Liver (tissue), 9 donors: ENCODE results near the gene GPR132. TPM values are rescaled to one million over a fixed set of nuclear protein-coding genes. Genes with fewer than 3 reads are reported as not detected.

Source experiments
- DNase-seq: peaks from one replicate; pipeline ENCODE4 v3.0.0-alpha.2; 2017; ENCODE audit warnings: low spot score
- H3K27ac ChIP-seq, 2 donors: one replicate each; pipeline ENCODE4 v1.7.0; 2013; ENCODE audit warnings: inconsistent platforms in 2 of 2, low read length in 2 of 2, control low read depth in 1 of 2, low read depth in 1 of 2, mild to moderate bottlenecking in 1 of 2
- H3K27me3 ChIP-seq, 4 donors: one replicate each; pipeline versions ENCODE4 v1.6.1 to v1.7.0; 2013; ENCODE audit warnings: low read length in 3 of 4, inconsistent platforms in 1 of 4, mild to moderate bottlenecking in 1 of 4, moderate library complexity in 1 of 4; ENCODE audit not compliant: control insufficient read depth in 4 of 4, insufficient read depth in 4 of 4
- H3K36me3 ChIP-seq, 4 donors: one replicate each; pipeline versions ENCODE4 v1.6.1 to v1.7.0; 2013; ENCODE audit warnings: low read length in 3 of 4, mild to moderate bottlenecking in 3 of 4, low read depth in 1 of 4, moderate library complexity in 1 of 4; ENCODE audit not compliant: control insufficient read depth in 4 of 4, insufficient read depth in 3 of 4
- H3K4me1 ChIP-seq, 4 donors: one replicate each; pipeline versions ENCODE4 v1.6.1 to v1.7.0; 2013; ENCODE audit warnings: low read length in 3 of 4, mild to moderate bottlenecking in 3 of 4, moderate library complexity in 1 of 4; ENCODE audit not compliant: control insufficient read depth in 4 of 4, insufficient read depth in 4 of 4
- H3K4me3 ChIP-seq, 3 donors: one replicate each; pipeline versions ENCODE4 v1.6.1 to v1.7.0; 2013; ENCODE audit warnings: low read length in 3 of 3, control low read depth in 1 of 3, low read depth in 1 of 3, mild to moderate bottlenecking in 1 of 3
- H3K9ac ChIP-seq, 2 donors: one replicate each; pipeline ENCODE4 v1.7.0; 2013; ENCODE audit warnings: low read length in 2 of 2, mild to moderate bottlenecking in 2 of 2, moderate library complexity in 2 of 2, control low read depth in 1 of 2, low read depth in 1 of 2
- H3K9me3 ChIP-seq, 4 donors: one replicate each; pipeline versions ENCODE4 v1.6.1 to v1.7.0; 2013; ENCODE audit warnings: low read length in 3 of 4; ENCODE audit not compliant: control insufficient read depth in 4 of 4
- ATF3 ChIP-seq: IDR thresholded peaks from 2 replicates; pipeline ENCODE4 v1.6.1; 2016; ENCODE audit warnings: antibody characterized with exemption
- EGR1 ChIP-seq, 2 donors: IDR thresholded peaks; 2 replicates each; pipeline ENCODE4 v1.6.1; 2016 to 2018; ENCODE audit warnings: antibody characterized with exemption in 2 of 2, low read depth in 2 of 2
- FOXA2 ChIP-seq: IDR thresholded peaks from 2 replicates; pipeline ENCODE4 v1.6.1; 2016; ENCODE audit warnings: antibody characterized with exemption
- GABPA ChIP-seq, 2 donors: IDR thresholded peaks in 1 of 2; conservative IDR thresholded peaks in 1 of 2; 2 replicates each; pipeline ENCODE4 v1.6.1; 2016; ENCODE audit warnings: antibody characterized with exemption in 2 of 2, mild to moderate bottlenecking in 1 of 2, moderate library complexity in 1 of 2
- HNF4A ChIP-seq, 2 donors: conservative IDR thresholded peaks; 2 replicates each; pipeline ENCODE4 v1.6.1; 2016; ENCODE audit warnings: antibody characterized with exemption in 2 of 2, mild to moderate bottlenecking in 2 of 2
- HNF4G ChIP-seq: IDR thresholded peaks from 2 replicates; pipeline ENCODE4 v1.6.1; 2016; ENCODE audit warnings: antibody characterized with exemption
- JUND ChIP-seq, 2 donors: IDR thresholded peaks; 2 replicates each; pipeline ENCODE4 v1.6.1; 2016; ENCODE audit warnings: antibody characterized with exemption in 2 of 2
- NR2F2 ChIP-seq: IDR thresholded peaks from 2 replicates; pipeline ENCODE4 v1.6.1; 2016; ENCODE audit warnings: antibody characterized with exemption
- RAD21 ChIP-seq, 2 donors: IDR thresholded peaks; 2 replicates each; pipeline ENCODE4 v1.6.1; 2016; ENCODE audit warnings: antibody characterized with exemption in 2 of 2, mild to moderate bottlenecking in 2 of 2
- REST ChIP-seq: IDR thresholded peaks from 2 replicates; pipeline ENCODE4 v1.6.1; 2016; ENCODE audit warnings: antibody characterized with exemption, mild to moderate bottlenecking
- RXRA ChIP-seq, 2 donors: IDR thresholded peaks; 2 replicates each; pipeline ENCODE4 v1.6.1; 2017 to 2018; ENCODE audit warnings: antibody characterized with exemption in 2 of 2, mild to moderate bottlenecking in 1 of 2
- SP1 ChIP-seq: IDR thresholded peaks from 2 replicates; pipeline ENCODE4 v1.6.1; 2018; ENCODE audit warnings: antibody characterized with exemption, mild to moderate bottlenecking
- TAF1 ChIP-seq: conservative IDR thresholded peaks from 2 replicates; pipeline ENCODE4 v1.6.1; 2016; ENCODE audit warnings: antibody characterized with exemption, mild to moderate bottlenecking
- ZBTB33 ChIP-seq: IDR thresholded peaks from 2 replicates; pipeline ENCODE4 v1.6.1; 2016; ENCODE audit warnings: antibody characterized with exemption
- WGBS: extraction: QIAGEN DNeasy Blood & Tissue Kit; methylation state at CpG from one replicate; pipeline ENCODE4 v1.1.7; 2013; 5-methylcytosine and 5-hydroxymethylcytosine counted together
- polyA plus RNA-seq, 2 donors: library from polyadenylated mRNA; stranded (reverse) in 1 of 2; unstranded in 1 of 2; fragments of 200-250 nt in 1 of 2; fragments of >200 nt in 1 of 2; fragmentation: Nextera tagmentation in 1 of 2; extraction: Ambion mirVana in 1 of 2; gene quantifications; one replicate each; pipeline versions ENCODE4 v1.2.1 to v1.2.3, GENCODE V29; 2013 to 2015
- total RNA-seq, 2 donors: library from RNA; depleted of rRNA; stranded (reverse); fragments of >200 nt; gene quantifications; one replicate each; pipeline ENCODE4 v1.2.3, GENCODE V29; 2014
- TF ChIP-seq, protein P1 (sequence below): fragments of 150-350 bp; IDR thresholded peaks from 2 replicates; pipeline ENCODE4 v1.5.1; 2017; ENCODE audit warnings: improper control_type of control experiment, low read depth, low read length; ENCODE audit not compliant: missing input control
- donor health status: healthy.
- donor health status: healthy.
- donor health status: healthy.
- donor health status: healthy.
- donor health status: healthy.

The GPR132 gene
- total and polyA plus RNA-seq, 4 donors, result 0.32 to 1.2 (median 0.75) TPM

DNA sequence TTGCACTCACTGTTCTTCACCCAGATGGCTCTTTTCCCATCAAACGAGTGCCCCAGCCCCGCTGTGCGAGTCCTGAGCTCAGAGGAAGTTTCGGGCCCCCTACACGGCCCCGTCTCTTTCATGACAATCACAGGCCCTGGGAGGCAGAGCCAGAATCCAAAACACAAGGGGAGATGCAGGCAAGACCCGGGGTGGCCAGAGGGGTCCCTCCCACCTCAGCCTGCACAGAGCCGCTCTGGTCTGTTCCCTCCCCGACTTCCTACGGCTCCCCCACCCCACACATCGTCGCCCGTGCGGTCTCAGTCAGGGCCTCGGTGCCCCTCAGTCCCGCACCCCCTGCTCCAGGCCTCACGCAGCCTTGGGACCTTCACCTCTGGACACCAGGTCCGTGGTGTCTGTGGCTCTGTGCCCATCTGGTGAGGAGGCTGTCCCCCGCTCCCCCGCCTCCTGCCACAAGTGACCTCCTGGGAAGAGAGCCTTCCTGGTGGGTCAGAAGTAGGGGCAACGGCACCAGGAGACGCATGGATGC, 8.9 kb downstream of the GPR132 start:
- TF ChIP-seq RXRA (IDR thresholded peaks at IDR 0.05) (no peak), JUND (IDR thresholded peaks at IDR 0.05) (no peak), ZBTB33 (no peak), GABPA (IDR thresholded peaks at IDR 0.05 in 1 of 2, conservative IDR thresholded peaks at IDR 0.05 in 1 of 2) (no peak), FOXA2 (no peak), REST (no peak)
- Histone ChIP-seq H3K9ac (no peak overlapping the region), H3K4me3 (no peak overlapping the region), H3K27me3 (peaks cover 0 to 2% (median 0%) of the 10 kb centered on the region in 4 donors), H3K4me1 (peaks cover 0 to 5% (median 2%) of the 10 kb centered on the region in 4 donors), H3K27ac (no peak overlapping the region), H3K9me3 (no peaks in the 10 kb centered on the region), H3K36me3 (no peaks in the 10 kb centered on the region)
- no peak for DNase-seq
- WGBS, result 48% methylated on average over 22 of the region's 22 CpGs

DNA sequence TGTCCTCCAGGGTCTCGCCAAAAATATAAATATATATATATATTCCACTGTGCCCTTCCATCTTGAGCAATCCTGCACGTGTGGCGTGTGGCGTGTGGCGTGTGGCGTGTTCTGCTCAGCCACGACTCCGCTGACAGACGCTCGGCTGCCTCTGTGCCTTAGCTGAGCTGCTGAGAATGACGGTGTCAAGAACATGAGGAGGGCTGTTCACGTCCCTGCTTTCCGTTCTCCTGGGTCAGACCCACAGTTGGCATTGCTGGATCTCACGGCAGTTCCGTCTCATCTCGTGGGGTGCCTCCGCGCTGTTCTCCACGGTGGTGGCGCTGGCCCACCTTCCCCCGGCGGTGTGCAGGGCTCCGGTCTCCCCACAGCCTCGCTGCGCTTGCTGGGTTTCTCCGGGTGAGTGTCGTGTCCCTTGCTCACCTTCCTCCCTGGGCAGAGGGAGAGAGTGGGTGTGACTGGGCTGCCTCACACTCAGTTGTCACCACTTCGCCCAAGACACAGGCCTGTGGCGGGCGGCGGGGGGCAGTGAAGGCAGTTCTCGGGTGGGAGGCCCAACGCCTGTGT, 9.4 kb downstream of the GPR132 start:
- no peak overlapping the region for H3K27ac ChIP-seq
- H3K36me3 ChIP-seq, result no peaks in the 10 kb centered on the region
- DNase-seq, result no peak
- no peak for TF ChIP-seq SP1
- no peak overlapping the region for H3K4me3 ChIP-seq
- WGBS, result 68% methylated on average over 33 of the region's 33 CpGs
- H3K9ac ChIP-seq, result no peak overlapping the region
- no peaks in the 10 kb centered on the region for H3K9me3 ChIP-seq
- peaks cover 0 to 5% (median 1%) of the 10 kb centered on the region in 4 donors for H3K4me1 ChIP-seq
- peaks cover 0 to 2% (median 0%) of the 10 kb centered on the region in 4 donors for H3K27me3 ChIP-seq

- 64% methylated on average over 15 of the region's 15 CpGs for WGBS
- DNase-seq, result no peak
- H3K36me3 ChIP-seq, result no peaks in the 10 kb centered on the region
- TF ChIP-seq JUND (IDR thresholded peaks at IDR 0.05) (no peak), NR2F2 (no peak), REST (no peak), HNF4A (conservative IDR thresholded peaks at IDR 0.05) (no peak), SP1 (no peak), EGR1 (IDR thresholded peaks at IDR 0.05; ENCODE audit: low read depth in 2 of 2) (no peak), TAF1 (no peak), RXRA (IDR thresholded peaks at IDR 0.05) (no peak), ATF3 (no peak), RAD21 (IDR thresholded peaks at IDR 0.05) (no peak), FOXA2 (no peak), HNF4G (no peak)
- TF ChIP-seq, protein P1, sequence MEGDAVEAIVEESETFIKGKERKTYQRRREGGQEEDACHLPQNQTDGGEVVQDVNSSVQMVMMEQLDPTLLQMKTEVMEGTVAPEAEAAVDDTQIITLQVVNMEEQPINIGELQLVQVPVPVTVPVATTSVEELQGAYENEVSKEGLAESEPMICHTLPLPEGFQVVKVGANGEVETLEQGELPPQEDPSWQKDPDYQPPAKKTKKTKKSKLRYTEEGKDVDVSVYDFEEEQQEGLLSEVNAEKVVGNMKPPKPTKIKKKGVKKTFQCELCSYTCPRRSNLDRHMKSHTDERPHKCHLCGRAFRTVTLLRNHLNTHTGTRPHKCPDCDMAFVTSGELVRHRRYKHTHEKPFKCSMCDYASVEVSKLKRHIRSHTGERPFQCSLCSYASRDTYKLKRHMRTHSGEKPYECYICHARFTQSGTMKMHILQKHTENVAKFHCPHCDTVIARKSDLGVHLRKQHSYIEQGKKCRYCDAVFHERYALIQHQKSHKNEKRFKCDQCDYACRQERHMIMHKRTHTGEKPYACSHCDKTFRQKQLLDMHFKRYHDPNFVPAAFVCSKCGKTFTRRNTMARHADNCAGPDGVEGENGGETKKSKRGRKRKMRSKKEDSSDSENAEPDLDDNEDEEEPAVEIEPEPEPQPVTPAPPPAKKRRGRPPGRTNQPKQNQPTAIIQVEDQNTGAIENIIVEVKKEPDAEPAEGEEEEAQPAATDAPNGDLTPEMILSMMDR, result no peak
Measured at GRCh38 chr14:105055334-105055733, 9.9 kb downstream of the GPR132 start.

More at GRCh38 chr14:105055334-105055733, 9.9 kb downstream of the GPR132 start:
- Histone ChIP-seq H3K9ac (no peak overlapping the region), H3K4me1 (peaks cover 0 to 5% (median 1%) of the 10 kb centered on the region in 4 donors), H3K27ac (no peak overlapping the region), H3K27me3 (peaks cover 0 to 2% (median 0%) of the 10 kb centered on the region in 4 donors), H3K4me3 (no peak overlapping the region), H3K9me3 (no peaks in the 10 kb centered on the region)
